ENCODE measurements around the gene ATP2A3.

DNA sequence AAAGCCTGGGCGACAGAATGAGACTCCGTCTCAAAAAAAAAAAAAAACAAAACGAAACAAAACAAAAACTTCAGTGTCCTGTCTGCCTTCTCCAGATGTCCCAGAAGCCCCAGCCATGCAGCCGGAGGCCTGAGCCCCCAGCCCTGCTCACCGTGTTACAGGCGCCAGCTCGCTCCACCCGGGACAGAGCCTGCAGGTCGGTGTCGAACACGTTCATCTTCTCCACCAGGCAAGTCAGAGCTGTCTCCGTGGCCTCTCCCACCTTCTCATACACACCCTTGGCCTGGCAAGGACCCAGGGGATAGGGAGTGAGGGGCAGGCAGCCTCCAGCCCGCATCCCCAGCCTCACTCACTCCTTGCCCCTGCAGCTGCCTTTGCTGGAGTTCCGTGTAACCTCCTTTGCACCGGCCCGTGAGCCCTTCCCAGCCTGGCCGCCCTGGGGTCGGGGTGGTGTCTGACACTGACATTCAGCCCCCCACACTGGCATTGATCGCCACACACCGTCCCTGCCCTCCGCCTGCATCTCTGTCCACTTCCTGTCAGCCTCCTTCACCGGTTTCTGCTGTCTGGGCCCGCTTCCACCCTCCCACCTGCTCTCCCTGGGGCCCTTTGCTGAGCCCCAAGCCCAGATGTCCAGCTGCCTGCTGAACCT, 20.9 kb downstream of the ATP2A3 start:
- TF ChIP-seq FOXA1 (IDR thresholded peaks at IDR 0.05) (no peak), SUZ12 (IDR thresholded peaks at IDR 0.05) (no peak), BHLHE40 (IDR thresholded peaks at IDR 0.05; ENCODE audit: borderline replicate concordance) (no peak), SP1 (IDR thresholded peaks at IDR 0.05) (no peak)
- TF ChIP-seq, protein P1, sequence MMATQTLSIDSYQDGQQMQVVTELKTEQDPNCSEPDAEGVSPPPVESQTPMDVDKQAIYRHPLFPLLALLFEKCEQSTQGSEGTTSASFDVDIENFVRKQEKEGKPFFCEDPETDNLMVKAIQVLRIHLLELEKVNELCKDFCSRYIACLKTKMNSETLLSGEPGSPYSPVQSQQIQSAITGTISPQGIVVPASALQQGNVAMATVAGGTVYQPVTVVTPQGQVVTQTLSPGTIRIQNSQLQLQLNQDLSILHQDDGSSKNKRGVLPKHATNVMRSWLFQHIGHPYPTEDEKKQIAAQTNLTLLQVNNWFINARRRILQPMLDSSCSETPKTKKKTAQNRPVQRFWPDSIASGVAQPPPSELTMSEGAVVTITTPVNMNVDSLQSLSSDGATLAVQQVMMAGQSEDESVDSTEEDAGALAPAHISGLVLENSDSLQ (IDR thresholded peaks at IDR 0.05), result no peak

Measured in HEK293T (cell line).